Spleen (tissue), 7 donors: ENCODE results near the gene C12orf54.

Experiments used
- POLR2A ChIP-seq, 3 donors: fragments of 450-650 bp; IDR thresholded peaks; one replicate each; pipeline ENCODE4 v1.5.1; 2017; ENCODE audit warnings: antibody characterized with exemption in 3 of 3, mild to moderate bottlenecking in 1 of 3
- POLR2AphosphoS5 ChIP-seq, 3 donors: sonication (generic); formaldehyde crosslinking; IDR thresholded peaks; one replicate each; pipeline ENCODE4 v1.5.1; 2017; ENCODE audit warnings: antibody characterized with exemption in 3 of 3
- TF ChIP-seq, protein P1 (sequence below), 11 experiments: fragments of 200-600 bp in 7 of 11; fragments of 450-650 bp in 4 of 11; sonication (generic) in 4 of 11; IDR thresholded peaks in 8 of 11; conservative IDR thresholded peaks in 3 of 11; 1 replicate in 7 of 11; 2 replicates in 4 of 11; pipeline versions ENCODE4 v1.4.0 to v1.8.0; 2016 to 2021; ENCODE audit warnings: antibody characterized with exemption in 11 of 11, inconsistent platforms in 4 of 11, mild to moderate bottlenecking in 1 of 11
- donor health status: DM: no; HTN: no; CAD: no; lungs with moderate emphysema.
- donor health status: DM: no; HTN: no; CAD: no.
- donor health status: DM: no; HTN: no; CAD: no.

DNA sequence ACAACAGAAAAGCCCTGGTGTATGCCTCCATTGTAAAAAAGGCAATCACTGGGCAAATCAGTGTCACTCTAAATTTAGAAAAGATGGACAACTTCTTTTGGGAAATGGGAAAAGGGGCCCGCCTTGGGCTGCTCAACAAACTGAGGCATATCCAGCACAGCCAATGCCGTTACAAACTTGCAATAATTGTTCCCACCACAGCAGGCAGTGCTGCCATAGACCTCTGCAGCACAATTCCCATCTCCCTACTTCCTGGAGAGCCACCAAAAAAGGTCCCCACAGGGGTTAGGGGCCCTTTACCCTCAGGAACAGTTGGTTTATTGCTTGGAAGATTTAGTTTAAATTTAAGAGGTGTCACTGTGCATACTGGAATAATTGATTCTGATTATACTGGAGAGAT, 26.7 kb downstream of the C12orf54 start:
- TF ChIP-seq, protein P1, sequence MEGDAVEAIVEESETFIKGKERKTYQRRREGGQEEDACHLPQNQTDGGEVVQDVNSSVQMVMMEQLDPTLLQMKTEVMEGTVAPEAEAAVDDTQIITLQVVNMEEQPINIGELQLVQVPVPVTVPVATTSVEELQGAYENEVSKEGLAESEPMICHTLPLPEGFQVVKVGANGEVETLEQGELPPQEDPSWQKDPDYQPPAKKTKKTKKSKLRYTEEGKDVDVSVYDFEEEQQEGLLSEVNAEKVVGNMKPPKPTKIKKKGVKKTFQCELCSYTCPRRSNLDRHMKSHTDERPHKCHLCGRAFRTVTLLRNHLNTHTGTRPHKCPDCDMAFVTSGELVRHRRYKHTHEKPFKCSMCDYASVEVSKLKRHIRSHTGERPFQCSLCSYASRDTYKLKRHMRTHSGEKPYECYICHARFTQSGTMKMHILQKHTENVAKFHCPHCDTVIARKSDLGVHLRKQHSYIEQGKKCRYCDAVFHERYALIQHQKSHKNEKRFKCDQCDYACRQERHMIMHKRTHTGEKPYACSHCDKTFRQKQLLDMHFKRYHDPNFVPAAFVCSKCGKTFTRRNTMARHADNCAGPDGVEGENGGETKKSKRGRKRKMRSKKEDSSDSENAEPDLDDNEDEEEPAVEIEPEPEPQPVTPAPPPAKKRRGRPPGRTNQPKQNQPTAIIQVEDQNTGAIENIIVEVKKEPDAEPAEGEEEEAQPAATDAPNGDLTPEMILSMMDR (IDR thresholded peaks at IDR 0.05 in 8 of 11, conservative IDR thresholded peaks at IDR 0.05 in 3 of 11) = no peak
- TF ChIP-seq POLR2A (IDR thresholded peaks at IDR 0.05) (no peak), POLR2AphosphoS5 (IDR thresholded peaks at IDR 0.05) (no peak)
